Fibroblast of skin of right quadriceps (primary cell): Measurements from ENCODE around the gene STAT3.
"Not testable (repeated sequence)": the region's sequence is repeated elsewhere in the genome, so short reads cannot be mapped to it uniquely, and the experiment has no call there.

ENCODE experiments used
- DNase-seq: peaks from one replicate; pipeline ENCODE4 v3.0.0-alpha.2; 2013

Gene STAT3

GRCh38 chr17:42345396-42346073 is 42.7 kb downstream of the STAT3 start:
- DNase-seq = no peak

GRCh38 chr17:42342242-42343008 is 45.8 kb downstream of the STAT3 start:
- DNase-seq = peak; percentile 60

GRCh38 chr17:42341568-42341967 is 46.7 kb downstream of the STAT3 start:
- DNase-seq = no peak

GRCh38 chr17:42340691-42341127 is 47.5 kb downstream of the STAT3 start:
- DNase-seq = no peak

DNA sequence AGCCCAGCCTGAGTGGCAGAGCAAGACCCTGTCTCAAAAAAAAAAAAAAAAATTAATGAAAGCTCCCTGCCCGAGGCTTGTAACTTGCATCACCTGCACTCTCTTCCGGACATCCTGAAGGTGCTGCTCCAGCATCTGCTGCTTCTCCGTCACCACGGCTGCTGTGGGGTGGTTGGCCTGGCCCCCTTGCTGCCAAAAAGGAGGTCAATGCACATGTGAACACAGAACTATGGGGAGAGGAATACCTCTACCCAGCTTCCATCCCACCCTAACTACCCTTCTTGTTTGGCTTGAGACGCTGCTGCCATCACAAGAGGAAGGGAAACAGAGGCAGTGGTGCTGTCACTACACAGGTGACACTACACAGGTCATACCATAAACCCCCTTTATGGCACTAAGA is 49.0 kb downstream of the STAT3 start:
- no peak for DNase-seq

DNA sequence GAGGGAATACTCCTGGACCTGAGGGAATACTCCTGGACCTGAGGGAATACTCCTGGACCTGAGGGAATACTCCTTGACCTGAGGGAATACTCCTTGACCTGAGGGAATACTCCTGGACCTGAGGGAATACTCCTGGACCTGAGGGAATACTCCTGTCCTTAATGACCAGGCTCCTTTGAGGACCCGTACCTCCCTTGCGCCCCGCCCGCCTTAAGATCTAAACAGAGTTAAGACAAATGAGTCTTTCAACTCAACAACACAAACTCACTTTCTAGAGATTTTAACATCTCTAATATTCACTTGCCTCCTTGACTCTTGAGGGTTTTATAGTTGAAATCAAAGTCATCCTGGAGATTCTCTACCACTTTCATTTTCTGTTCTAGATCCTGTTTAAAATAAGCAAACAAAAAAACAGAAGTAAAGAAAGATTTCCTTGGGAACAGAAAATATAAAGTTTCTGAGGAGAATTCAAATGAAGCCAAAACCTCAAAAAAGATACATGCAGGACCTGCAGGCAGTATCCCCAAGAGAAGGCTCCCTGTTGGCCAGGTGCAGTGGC is 49.7 kb downstream of the STAT3 start:
- no peak for DNase-seq

GRCh38 chr17:42337442-42337841 is 50.8 kb downstream of the STAT3 start:
- DNase-seq = peak; percentile 69

- DNase-seq = peak; percentile 36
Measured at GRCh38 chr17:42334677-42335076, 53.6 kb downstream of the STAT3 start.

GRCh38 chr17:42333053-42333452 is 55.2 kb downstream of the STAT3 start:
- no peak for DNase-seq

DNA sequence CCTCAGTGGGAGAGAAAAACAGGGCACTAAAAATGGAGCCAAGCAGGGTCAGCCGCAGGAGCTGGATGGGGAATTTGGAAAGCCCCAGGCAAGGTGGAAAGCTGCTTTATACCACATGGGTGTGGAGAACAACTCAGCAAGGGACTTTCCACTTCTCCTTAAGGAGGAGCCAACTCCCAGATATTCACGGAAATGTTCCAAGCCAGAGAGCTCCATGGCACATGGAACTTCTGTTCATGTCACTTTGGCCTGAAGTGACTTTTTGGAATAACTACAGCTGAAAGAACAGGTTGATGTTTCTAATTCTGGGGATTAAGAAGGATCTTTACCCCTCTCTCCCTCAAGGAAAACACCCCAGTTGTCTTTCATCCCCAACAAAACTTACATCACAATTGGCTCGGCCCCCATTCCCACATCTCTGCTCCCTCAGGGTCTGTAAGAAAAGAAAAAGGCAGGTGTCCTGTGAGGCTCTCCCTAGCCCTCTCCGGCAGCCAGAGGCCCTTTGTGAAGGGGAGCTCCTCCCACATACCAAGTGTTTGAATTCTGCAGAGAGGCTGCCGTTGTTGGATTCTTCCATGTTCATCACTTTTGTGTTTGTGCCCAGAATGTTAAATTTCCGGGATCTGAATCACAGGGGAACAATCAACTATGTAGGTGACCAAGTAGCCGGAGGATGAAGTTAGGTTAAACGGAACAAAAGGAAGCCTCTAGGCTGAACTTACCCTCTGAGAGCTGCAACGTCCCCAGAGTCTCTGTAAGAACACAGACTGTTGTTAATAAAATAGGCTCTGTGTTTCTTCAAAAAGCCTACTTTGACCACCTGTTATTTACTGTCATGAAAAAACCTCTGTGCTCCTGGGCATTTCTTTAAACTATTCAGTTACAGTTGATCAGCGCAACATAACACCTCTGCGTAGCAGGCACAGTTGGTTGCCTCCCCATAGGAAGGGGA is 58.9 kb downstream of the STAT3 start:
- DNase-seq = peak; percentile 67

GRCh38 chr17:42325026-42325425 is 63.2 kb downstream of the STAT3 start:
- peak; percentile 75 for DNase-seq

DNA sequence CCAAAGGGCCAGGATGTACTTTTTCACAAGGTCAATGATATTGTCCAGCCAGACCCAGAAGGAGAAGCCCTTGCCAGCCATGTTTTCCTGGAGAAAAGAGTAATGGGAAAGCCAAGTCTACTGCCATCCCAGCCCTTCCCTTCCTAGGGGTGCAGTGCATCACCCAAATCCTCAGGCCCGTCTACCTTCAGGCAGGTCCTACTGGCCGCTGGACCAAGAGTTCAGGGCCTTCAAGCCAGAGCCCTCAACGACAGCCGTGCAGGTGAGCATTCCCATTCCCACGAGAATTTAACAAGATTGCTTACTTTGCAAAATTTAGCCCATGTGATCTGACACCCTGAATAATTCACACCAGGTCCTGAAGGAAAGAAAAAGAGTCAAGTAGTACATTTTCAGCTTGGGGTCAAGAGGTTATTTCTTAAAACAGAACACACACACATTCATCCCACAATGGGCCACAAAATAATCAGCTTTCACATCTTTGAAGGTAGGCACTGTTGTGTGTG is 64.9 kb downstream of the STAT3 start:
- DNase-seq = no peak

GRCh38 chr17:42322382-42323267 is 65.6 kb downstream of the STAT3 start:
- DNase-seq = peak; percentile 88

GRCh38 chr17:42321555-42321954 is 66.7 kb downstream of the STAT3 start:
- no peak for DNase-seq

GRCh38 chr17:42317967-42318366 is 70.3 kb downstream of the STAT3 start:
- not testable (repeated sequence) for DNase-seq

- DNase-seq = no peak
Measured at GRCh38 chr17:42317266-42317845, 70.9 kb downstream of the STAT3 start.

DNA sequence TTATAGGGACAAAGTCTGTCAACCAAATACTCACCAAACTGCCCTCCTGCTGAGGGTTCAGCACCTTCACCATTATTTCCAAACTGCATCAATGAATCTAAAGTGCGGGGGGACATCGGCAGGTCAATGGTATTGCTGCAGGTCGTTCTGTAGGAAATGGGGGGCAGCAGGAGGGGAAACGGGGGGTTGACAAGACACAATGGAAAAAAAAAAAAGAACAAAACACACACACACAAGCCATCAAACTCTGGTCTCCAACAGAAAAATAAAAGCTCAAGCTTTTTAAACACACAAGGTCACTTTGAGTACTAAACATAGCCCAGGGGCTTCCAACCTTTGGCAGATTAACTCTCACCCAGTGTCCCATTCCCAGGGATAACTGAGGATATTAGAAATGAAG is 71.5 kb downstream of the STAT3 start:
- DNase-seq = no peak

DNA sequence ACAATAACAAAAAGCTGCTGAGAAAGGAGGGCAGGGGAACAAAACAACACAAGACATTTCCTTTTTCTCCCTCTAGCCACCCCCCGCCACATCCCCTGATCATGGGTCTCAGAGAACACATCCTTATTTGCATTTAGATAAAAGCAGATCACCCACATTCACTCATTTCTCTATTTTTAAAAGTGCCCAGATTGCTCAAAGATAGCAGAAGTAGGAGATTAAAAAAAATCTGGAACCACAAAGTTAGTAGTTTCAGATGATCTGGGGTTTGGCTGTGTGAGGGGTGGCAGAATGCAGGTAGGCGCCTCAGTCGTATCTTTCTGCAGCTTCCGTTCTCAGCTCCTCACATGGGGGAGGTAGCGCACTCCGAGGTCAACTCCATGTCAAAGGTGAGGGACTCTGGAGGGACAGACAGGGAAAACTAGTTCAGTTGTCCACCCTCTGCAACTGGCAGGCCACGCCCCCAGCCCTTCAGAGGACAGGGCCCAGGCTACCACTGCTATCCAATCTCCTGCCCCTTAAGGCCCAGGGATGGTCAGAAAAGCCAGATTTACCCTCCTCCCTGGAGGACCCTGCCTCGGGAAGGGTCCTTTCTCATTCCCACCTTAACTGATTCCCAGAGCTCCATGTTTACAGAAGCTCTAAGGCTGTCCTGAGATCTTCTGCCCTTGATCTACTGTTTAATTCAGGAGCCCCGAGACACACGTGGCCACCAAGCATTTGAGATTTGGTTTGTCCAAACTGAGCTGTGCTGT is 72.7 kb downstream of the STAT3 start:
- DNase-seq = no peak

DNA sequence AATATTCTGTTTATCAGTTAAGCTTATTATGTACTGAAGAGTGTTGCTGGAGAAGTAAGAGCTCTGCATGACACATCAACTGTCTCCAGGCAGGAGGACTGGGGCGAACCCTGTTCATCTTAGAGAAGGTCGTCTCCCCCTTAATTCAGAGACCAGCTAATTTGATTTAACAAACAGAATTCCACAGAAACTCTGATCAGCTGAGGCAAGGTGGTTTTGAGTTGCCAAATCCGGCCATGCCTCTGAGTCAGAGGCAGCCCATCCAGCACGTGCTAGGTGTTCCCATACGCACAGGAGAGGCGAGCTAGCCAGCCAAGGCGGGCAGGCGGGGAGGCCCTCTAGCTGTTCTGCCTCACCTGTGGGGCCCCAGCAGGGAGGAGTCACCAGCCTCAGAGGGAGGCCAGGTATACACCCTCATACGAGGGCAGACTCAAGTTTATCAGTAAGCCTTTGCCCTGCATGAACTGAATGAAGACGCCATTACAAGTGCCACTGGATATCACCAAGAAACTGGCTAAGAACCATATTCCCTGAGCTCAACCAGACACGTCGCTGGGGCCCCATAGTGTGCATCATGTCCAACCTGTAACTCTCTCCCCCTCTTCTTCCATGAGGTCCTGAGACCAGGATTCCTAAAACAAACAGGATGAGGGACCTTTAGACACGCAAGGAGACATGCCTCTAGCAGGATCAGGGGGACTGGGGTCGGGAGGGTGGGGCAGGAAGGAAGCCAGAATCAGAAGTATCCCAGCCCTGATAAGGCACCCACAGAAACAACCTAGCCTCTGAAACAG is 74.3 kb downstream of the STAT3 start:
- no peak for DNase-seq

- DNase-seq = no peak
Measured at GRCh38 chr17:42313389-42313772, 74.9 kb downstream of the STAT3 start.
